ENCODE results near the gene SETD1A.

DNA sequence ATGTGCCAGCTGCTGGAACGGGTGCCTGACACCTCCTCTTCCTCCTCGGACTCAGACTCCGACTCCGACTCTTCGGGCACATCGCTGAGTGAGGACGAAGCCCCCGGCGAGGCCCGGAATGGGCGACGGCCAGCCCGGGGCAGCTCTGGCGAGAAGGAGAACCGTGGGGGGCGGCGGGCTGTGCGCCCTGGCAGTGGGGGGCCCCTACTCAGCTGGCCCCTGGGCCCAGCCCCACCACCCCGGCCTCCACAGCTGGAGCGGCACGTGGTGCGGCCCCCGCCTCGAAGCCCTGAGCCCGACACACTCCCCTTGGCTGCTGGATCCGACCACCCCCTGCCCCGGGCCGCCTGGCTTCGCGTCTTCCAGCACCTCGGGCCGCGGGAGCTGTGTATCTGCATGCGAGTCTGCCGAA, 27.4 kb upstream of the SETD1A start:
- TF ChIP-seq, protein P1, sequence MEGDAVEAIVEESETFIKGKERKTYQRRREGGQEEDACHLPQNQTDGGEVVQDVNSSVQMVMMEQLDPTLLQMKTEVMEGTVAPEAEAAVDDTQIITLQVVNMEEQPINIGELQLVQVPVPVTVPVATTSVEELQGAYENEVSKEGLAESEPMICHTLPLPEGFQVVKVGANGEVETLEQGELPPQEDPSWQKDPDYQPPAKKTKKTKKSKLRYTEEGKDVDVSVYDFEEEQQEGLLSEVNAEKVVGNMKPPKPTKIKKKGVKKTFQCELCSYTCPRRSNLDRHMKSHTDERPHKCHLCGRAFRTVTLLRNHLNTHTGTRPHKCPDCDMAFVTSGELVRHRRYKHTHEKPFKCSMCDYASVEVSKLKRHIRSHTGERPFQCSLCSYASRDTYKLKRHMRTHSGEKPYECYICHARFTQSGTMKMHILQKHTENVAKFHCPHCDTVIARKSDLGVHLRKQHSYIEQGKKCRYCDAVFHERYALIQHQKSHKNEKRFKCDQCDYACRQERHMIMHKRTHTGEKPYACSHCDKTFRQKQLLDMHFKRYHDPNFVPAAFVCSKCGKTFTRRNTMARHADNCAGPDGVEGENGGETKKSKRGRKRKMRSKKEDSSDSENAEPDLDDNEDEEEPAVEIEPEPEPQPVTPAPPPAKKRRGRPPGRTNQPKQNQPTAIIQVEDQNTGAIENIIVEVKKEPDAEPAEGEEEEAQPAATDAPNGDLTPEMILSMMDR (conservative IDR thresholded peaks at IDR 0.05; ENCODE audit: low read depth, low read length): no peak
- TF ChIP-seq POLR2A (IDR thresholded peaks at IDR 0.05; ENCODE audit: low read depth, low read length) (no peak), FOS (IDR thresholded peaks at IDR 0.05; ENCODE audit: low read depth, low read length) (no peak), RFX5 (IDR thresholded peaks at IDR 0.05; ENCODE audit: low read depth, low read length) (no peak), BHLHE40 (IDR thresholded peaks at IDR 0.05; ENCODE audit: low read depth, low read length) (no peak), CHD1 (IDR thresholded peaks at IDR 0.05; ENCODE audit: low read depth, low read length) (no peak)

Measured in IMR-90 (cell line).